Stimulated activated CD8-positive, alpha-beta memory T cell treated with anti-CD3 and anti-CD28 coated beads, Interleukin-12 subunit alpha, Interleukin-12 subunit beta, amount 100 ng/mL, for 4 hours (primary cell): Measurements from ENCODE around the gene NUP42.
"Not testable (repeated sequence)": the region's sequence is repeated elsewhere in the genome, so short reads cannot be mapped to it uniquely, and the experiment has no call there.

Source experiments
- DNase-seq: peaks from one replicate; pipeline ENCODE4 v3.0.0-alpha.2; 2020; ENCODE audit warnings: low read depth

Gene NUP42, protein sequence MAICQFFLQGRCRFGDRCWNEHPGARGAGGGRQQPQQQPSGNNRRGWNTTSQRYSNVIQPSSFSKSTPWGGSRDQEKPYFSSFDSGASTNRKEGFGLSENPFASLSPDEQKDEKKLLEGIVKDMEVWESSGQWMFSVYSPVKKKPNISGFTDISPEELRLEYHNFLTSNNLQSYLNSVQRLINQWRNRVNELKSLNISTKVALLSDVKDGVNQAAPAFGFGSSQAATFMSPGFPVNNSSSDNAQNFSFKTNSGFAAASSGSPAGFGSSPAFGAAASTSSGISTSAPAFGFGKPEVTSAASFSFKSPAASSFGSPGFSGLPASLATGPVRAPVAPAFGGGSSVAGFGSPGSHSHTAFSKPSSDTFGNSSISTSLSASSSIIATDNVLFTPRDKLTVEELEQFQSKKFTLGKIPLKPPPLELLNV

DNA sequence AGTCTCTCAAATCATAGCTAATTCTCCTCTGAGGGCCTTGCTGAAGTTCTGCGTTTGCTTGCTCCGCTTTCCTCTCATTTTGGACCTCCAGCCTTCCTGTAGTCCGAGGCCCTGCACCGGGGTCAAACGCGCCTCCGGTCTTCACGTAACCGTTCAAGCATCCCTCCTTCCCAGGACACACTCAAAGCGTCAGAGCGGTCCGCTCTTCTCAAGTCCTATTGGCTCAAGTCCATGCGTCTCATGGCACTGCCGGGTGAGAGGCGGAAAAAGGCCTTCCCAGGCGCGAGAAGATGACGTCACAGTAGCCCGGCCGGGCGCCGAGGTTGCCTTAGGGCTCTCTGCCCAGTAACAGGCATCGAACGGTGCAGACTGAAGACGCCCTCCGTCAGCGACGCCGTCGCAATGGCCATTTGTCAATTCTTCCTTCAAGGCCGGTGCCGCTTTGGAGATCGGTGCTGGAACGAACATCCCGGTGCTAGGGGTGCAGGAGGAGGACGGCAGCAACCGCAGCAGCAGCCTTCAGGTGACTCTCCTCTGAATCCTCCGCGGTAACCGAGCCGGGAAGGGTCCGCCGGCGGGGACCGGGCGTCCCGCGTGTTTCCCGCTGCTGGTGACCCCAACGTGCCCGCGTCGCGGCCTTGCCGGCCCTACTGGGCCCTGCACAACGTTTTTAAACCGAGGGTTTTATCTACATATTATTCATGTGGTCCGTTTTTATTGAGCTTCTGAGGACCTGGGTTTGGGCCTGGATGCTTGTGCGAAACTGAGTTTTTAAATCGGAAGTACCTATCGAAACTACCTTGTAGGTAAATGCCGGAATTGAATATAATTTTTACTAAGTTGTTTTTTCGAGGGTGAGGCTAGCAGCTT lies at the start of gene NUP42:
Gene NUP42 (plus strand): TSS at position 365 of the 870 bp plus-strand sequence. CDS start 38 bp downstream, at position 403.
- peak; percentile 91 for DNase-seq

DNA sequence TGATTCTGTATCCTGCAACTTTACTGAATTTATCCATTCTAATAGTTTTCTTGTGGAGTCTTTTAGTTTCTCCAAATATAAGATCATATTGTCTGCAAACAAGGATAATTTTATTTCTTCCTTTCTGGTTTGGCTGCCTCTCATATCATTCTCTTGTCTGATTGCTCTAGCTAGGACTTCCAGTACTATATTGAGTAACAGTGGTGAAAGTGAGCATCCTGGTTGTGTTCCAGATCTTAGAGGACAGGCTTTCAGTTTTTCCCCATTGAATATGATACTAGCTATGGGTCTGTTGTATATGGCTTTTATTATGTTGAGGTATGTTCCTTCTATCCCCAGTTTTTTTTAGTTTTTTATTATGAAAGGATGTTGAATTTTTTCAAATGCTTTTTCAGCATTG lies 48.1 kb upstream of the NUP42 start:
- no peak for DNase-seq

DNA sequence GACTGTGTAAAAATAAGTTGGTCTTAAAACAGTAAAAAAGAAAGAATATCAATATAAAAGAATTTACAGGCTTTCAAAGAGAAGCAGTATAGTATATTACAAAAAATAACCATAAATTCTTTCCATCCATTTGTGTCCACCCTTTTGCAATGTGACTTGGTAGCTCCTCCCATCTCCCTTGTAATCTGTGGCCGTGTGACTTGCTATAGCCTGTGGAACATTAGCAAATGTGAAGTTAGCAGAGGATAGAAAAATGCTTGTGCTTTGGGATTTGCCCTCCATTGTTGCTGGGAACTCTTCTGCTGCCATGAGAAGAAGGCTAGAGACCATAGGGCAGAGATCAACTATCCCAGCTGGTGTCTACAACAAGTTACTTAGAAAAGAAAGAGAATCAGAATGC lies 46.1 kb upstream of the NUP42 start:
- DNase-seq, result no peak

DNA sequence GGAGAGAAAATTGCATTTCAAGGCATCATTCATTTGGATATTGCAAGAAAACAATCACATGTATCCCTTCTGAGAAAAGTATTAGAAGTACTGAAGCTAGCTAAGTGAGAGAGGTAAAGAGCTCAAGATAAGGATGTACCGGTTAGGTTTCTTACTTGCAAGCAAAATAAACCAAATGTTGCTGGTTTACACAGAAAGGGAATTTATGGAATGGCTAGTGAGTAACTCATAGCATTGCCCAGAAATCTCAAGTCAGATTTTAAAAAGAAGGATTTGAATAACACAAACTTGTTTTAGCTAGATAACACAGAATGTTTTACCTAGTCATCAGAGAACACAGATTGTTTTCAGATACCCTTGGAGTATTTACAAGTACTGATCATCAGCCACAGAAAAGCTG lies 45.6 kb upstream of the NUP42 start:
- no peak for DNase-seq

DNA sequence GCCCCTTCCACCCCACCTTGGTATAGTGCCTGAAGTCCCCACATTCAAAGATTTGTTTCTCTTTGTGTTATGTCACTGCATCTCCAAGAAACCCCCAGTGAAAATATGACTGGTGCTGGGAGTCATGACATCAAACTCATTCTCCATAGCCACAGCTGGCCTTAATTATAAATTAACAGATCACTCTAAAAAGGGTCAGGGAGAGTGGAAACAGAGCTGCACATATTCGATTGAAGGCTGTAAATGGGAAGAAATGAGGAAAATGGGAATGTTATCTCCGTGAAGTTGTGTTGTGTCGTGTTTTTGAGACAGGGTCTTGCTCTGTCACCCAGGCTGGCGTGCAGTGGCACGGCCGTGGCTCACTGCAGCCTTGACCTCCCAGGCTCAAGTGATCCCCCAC lies 24.2 kb upstream of the NUP42 start:
- DNase-seq, result no peak

DNA sequence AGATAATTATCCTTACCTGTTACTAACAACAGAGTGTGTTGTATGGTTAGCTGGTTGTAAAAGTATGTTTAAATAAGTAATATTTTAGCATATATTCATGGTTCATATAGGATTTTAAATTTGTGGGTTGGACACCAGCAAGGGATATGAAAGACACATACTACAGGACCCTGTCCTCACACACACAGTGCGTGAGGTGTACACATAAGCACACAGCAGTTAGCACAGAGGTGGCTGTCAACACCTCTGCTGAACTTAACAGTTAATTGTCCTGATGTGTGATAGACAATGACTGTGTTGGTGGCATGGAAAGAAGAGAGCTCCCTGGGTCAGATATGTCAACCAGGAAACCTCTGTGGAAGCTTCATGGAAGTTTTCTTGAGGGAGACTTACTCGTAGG lies 23.3 kb upstream of the NUP42 start:
- no peak for DNase-seq

DNA sequence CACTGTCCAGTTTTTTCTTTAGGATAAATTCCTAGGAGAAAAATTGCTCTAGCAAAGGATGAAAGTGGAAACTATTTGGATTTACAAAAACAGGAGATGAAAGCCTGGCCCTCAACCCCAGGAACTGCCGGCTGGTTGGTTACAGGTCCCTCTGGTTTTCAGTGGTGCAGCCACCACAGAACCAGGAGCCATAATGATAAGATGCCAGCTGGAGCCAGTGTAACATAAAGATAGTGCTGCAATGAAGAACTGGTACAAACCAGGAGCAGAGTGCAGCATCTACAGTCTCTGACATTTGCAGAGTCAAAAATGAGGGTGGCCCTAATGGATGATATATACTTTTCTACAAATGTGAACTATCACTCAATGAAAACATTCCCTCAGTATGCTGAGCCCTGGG lies 20.4 kb upstream of the NUP42 start:
- no peak for DNase-seq

DNA sequence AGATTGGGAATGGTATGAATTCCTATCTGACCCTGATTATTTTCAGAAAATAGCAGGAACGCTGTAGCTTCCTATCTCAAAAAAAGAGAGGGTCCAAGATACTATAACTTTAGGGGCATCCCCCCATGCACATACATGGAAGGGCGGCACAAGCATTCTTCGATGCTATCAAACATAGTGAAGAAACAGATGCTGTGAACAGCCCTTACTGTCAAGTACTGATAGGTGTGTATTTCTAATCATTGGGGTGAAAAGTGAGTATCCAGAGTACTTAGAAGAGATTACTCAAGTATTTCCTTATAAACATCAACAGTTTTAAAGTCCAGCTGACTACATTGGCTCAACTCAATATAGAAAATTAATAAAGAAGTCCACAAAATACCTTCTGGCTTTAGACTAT lies 17.0 kb upstream of the NUP42 start:
- DNase-seq, result no peak

DNA sequence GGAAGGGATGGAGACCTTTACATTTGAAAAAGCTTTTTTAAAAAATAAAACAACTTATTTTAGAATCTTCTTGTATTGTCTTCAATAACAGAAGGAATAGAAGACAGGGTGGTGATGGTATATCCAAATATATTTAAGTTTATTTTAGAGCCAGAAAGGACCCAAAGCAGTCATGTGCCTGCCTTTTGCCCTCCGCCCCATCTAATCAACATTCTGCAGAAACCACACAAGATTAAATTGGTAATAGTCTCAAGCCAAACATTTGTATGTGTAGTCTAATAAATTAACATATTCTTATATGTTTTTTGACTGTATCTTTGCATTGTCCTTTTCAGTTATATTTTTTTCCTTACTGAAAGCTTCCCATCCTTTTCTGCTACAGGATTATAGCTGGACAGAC lies 16.5 kb upstream of the NUP42 start:
- DNase-seq, result no peak

DNA sequence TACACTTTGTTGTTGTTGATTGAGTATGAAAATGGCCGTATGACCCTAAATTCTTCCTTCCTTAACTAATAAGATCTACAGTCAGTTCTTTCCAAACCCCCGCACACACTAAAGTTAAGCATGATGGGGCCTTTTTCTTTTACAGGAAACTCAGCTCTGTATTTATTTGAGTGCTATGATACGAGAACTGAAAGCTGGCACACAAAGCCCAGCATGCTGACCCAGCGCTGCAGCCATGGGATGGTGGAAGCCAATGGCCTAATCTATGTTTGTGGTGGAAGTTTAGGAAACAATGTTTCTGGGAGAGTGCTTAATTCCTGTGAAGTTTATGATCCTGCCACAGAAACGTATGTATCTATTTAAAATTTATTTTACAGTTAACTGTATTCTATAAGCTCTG lies 14.2 kb upstream of the NUP42 start:
- no peak for DNase-seq

DNA sequence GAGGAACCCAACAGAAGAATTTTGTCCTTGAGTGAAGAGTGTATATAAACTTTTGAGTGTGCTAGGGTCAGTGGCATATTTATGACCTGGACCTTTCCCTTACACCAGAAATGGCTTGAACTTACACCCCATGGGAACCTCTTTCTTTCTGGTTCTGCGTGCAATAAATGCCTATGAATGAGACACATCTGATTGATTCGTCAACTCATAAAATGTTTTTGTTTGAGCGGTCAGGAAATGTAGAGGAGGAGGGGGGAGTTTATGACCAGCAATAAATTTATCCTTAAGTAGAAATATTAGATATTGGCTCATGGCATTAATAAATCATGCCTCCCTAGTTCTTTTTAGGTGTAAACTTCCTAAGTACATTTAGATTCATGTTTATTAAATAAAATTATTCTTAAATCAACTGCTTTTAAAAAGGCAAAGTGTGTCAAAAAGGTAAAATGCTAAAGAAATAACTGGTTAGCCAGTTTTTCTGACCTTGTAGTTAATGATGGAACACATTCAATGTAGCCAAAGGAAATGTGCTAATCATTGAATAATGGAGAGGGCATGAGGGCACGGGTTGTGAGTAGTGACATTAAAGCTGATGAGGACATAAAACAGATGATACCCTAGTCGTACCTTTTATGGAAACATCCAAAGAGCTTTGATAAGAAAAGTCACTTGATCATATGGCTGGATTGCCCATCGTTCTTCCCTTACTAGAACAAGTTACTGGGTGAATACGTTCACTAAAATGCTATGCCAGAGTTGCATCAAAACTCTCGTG lies 13.6 kb upstream of the NUP42 start:
- DNase-seq, result no peak

DNA sequence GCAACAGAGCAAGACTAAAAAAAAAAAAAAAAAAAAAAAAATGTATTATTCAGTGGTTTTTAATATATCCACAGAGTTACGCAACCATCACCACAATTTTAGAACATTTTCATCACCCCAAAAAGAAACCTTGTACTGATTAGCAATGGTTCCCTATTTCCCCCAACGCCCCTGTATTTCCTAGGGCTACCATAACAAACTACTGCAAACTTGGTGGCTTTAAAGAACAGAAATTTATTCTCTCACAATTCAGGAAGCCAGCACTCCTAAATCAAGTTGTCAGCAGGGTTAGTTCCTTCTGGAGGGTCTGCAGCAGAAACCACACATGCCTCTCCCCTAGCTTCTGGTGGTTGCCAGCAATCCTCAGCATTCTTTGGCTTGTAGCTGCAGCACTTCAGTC lies 5.9 kb upstream of the NUP42 start:
- DNase-seq, result no peak

DNA sequence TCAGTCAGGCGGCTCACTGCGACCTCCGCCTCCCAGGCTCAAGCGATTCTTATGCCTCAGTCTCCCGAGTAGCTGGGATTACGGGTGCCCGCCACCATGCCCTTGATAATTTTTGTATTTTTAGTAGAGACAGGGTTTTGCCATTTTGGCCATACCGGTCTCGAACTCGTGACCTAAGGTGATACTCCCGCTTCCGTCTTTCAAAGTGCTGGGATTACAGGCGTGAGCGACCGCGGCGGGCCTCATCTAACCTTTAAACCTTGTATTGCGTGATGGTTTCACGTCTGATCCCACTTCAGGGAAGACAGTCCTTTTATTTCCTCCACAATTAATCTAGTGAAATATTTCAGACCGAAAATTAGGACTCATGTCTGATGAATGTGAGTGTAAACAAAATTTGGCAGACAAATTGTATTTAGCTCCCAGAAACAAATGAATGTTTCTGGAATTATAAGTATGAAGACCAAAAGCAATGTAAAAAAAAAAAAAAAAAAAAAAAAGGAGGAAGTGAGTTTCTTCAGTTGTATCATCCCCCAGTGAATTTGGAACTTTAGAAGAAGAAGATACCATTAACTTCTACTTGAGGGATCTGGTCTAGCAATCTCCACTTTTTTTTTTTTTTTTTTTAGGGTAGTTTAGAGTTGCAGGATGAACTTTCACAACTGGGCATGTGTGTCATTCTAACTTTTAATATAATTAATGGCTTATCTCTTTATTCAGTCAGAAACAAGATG lies 1.6 kb downstream of the NUP42 start:
- DNase-seq, result no peak

DNA sequence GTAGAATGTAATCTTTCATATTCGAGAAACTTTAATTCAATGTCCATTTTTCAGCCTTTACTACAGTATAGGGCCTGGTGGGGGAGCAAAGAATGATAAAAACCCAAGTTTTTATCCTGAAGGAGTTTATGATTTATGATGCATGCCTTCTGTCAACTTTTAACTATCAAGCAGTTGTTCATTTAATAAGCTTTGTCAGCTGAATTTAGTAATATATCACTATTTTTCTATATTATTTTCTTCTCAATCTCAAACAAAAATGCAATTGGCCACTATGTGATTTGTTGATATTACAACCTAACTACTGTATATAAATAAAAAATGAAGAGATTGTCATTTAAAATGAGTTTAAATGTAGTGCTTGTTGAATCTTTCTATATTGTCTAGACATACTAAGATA lies 2.4 kb downstream of the NUP42 start:
- no peak for DNase-seq

DNA sequence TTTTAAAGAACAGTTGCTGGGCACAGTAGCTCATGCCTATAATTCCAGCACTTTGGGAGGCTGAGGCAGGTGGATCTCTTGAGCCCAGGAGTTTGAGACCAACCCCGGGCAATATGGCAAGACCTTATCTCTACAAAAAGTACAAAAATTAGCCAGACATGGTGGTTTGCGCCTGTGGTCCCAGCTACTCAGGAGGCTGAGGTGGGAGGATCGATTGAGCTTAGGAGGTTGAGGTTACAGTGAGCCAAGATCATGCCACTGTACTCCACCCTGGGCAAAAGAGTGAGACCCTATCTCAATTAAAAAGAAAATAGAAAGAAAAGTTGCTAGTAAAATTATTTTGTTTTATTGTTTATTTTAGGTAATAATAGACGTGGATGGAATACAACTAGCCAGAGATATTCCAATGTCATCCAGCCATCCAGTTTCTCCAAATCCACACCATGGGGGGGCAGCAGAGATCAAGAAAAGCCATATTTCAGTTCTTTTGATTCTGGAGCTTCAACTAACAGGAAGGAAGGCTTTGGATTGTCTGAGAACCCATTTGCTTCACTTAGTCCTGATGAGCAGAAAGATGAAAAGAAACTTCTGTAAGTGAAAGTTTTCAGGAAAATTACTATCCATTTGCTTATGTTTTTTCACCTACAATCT lies 3.0 kb downstream of the NUP42 start:
- DNase-seq, result no peak

DNA sequence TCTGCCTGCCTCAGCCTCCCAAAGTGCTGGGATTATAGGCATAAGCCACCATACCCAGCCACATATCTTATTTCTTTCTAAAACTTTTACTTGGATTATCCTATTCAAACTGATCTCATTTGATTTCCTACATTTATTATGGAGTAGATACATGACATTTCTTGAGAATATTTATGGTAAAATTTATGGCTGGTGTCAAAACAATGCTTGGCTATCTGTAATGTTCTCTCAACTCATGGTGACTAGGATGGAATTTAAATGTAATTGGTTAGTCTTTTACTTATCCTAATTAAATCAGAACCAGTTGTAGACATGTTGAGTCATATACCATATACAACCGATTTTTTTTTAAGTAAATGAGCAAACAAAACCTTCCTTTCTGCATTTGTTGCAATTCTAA lies 4.1 kb downstream of the NUP42 start:
- DNase-seq, result no peak

DNA sequence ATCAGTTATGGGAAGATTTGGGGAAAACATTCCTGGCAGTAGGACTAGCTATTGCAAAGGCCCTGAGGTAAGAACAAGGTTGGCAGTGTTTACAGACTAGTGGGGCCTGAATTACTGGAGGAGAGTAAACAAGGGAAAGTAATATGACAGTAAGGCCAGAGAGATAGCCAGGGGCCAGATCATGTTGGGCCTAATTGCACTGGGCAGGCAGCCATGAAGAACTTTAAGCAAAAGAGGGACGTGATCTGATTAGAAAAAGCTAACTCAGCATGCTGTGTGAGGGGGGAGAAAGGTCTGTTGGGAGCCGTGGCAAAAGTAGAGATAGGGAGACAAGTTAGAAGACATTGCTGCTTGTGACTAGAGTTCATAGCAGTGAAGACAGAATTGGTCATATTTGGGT lies 9.2 kb downstream of the NUP42 start:
- no peak for DNase-seq

DNA sequence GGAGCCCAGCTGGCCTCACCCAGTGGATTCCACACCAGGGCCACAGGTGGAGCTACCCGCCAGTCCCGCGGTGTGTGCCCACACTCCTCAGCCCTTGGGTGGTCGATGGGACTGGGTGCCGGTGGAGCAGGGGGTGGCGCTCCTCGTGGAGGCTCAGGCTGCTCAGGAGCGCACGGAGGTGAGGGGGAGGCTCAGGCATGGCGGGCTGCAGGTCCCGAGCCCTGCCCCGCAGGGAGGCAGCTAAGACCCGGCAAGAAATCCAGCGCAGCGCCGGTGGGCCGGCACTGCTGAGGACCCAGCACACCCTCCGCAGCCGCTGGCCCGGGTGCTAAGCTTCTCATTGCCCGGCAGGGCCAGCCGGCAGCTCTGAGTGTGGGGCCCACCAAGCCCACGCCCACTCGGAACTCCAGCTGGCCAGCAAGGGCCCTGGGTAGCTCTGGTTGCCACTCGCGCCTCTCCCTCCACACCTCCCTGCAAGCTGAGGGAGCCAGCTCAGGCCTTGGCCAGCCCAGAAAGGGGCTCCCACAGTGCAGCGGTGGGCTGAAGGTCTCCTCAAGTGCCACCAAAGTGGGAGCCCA lies 11.9 kb downstream of the NUP42 start:
- not testable (repeated sequence) for DNase-seq

DNA sequence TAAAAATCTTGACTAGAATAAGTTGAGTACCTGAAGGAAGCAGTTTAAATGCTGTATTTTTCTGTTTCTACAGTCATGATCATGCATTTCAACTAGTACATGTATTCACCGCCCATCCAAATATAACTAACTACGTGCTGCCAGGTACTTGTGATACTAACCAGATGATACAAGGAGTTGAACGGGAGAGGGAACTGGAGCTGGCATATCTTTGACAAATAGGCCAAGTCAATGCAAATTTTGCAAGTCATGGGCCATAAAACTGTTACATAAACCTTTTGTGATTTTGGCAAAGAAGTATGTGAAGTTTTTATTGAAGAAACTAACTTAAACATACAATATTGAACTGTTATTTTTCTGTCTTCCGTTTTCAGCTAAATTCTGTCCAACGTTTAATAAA lies 14.5 kb downstream of the NUP42 start:
- DNase-seq, result no peak

DNA sequence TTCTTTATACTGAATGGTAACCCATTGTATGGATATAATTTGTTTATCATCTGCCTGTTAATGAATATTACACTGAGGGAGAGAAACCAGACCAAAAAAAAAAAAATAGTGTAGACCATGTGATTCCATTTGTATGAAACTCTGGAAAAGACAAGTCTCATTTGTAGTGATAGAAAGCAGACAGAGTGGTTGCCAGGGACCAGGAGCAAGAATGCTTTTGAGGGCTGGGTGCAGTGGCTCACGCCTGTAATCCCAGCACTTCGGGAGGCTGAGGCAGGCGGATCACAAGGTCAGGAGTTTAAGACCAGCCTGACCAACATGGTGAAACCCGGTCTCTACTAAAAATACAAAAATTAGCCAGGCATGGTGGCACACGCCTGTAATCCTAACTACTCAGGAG lies 15.9 kb downstream of the NUP42 start:
- DNase-seq, result not testable (repeated sequence)

DNA sequence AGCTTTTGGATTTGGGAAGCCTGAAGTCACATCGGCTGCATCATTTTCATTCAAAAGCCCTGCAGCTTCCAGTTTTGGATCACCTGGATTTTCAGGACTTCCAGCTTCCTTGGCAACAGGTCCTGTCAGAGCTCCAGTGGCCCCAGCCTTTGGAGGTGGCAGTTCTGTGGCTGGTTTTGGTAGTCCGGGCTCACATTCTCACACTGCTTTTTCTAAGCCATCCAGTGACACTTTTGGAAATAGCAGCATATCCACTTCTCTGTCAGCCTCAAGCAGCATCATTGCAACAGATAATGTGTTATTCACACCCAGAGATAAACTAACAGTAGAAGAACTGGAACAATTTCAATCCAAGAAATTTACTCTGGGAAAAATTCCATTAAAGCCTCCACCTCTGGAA lies 18.5 kb downstream of the NUP42 start:
- no peak for DNase-seq
